ENCODE data around the gene CSNK1G2. TPM values are rescaled to one million over a fixed set of nuclear protein-coding genes. Genes with fewer than 3 reads are reported as not detected.

CSNK1G2 gene
- total RNA-seq, 1 experiment from 2014 or later = 100.0 TPM

DNA sequence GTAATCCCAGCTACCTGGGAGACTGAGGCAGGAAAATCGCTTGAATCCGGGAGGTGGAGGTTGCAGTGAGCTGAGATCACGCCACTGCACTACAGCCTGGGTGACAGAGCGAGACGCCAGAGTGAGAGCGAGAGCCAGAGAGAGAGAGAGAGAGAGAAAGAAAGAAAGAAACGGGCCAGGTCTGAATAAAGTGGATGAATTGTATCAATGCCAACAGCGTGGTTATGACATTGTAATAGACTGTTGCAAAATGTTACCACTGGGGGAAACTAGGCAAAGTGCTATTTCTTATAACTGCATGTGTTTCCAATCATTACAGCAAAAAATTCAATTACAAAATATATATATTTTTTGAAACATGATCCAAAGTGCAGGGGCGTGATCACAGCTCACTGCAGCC, 86.4 kb downstream of the CSNK1G2 start:
- Histone ChIP-seq H4K91ac (ENCODE audit: insufficient read length, low read depth, low read length) (no peak overlapping the region), H4K5ac (ENCODE audit: insufficient read length, low read depth, low read length) (no peak overlapping the region), H2BK20ac (ENCODE audit: low read depth, low read length, poor library complexity, severe bottlenecking) (no peak overlapping the region), H2BK5ac (ENCODE audit: insufficient read length, low read length) (no peak overlapping the region), H3K27me3 (ENCODE audit: insufficient read depth, low read length) (no peaks in the 10 kb centered on the region), H3K14ac (ENCODE audit: insufficient read depth, low read length) (no peak overlapping the region), H3K4me1 (ENCODE audit: insufficient read depth, low read length) (no peaks in the 10 kb centered on the region; the same call in 1 of the 2 replicates), H2BK120ac (ENCODE audit: low read depth, low read length, poor library complexity, severe bottlenecking) (no peak overlapping the region), H2BK15ac (ENCODE audit: low read depth, low read length) (no peak overlapping the region), H3K23me2 (ENCODE audit: insufficient read length, low read depth, low read length, poor library complexity, severe bottlenecking) (no peaks in the 10 kb centered on the region), H2AFZ (ENCODE audit: low read length) (no peak overlapping the region), H3K23ac (ENCODE audit: insufficient read length, low read depth, low read length) (no peak overlapping the region), H3T11ph (ENCODE audit: low read length) (no peak overlapping the region), H3K79me2 (ENCODE audit: insufficient read depth, low read length) (no peaks in the 10 kb centered on the region), H2BK12ac (ENCODE audit: insufficient read length, low read depth, low read length) (no peak overlapping the region), H3K9me3 (ENCODE audit: control insufficient read depth, low read depth, low read length) (no peaks in the 10 kb centered on the region), H2AK5ac (ENCODE audit: insufficient read length, low read length) (no peak overlapping the region), H3K4ac (ENCODE audit: low read depth, low read length) (no peak overlapping the region), H3K9ac (ENCODE audit: extremely low read depth, insufficient read length, low read length) (no peak overlapping the region), H3K56ac (ENCODE audit: insufficient read length, low read depth, low read length) (no peak overlapping the region), H3K79me1 (ENCODE audit: insufficient read depth, low read depth, low read length, poor library complexity, severe bottlenecking) (no peaks in the 10 kb centered on the region), H3K27ac (ENCODE audit: insufficient read length, low read depth, low read length) (no peak overlapping the region), H3K18ac (ENCODE audit: insufficient read length, low read depth, low read length) (no peak overlapping the region), H4K20me1 (ENCODE audit: control insufficient read depth, insufficient read depth, insufficient read length) (no peaks in the 10 kb centered on the region), H3K4me2 (ENCODE audit: insufficient read depth, insufficient read length, low read length) (no peak overlapping the region), H4K8ac (replicated peaks; ENCODE audit: insufficient read length, low read depth, low read length) (no peak overlapping the region)
- no CpG with 5 or more reads among the region's 9 CpGs for WGBS (ENCODE audit: extremely low coverage, insufficient read length, low lambda C conversion rate)
- Mint-ChIP-seq H3K36me3 (ENCODE audit: insufficient read depth in 1 of 3, low read depth in 3 of 3) (peaks cover 0 to 5% (median 4%) of the 10 kb centered on the region in 3 experiments; a peak in 6 of 7 replicates), H3K4me1 (peaks cover 6 to 16% of the 10 kb centered on the region in 2 experiments), H3K27me3 (ENCODE audit: low read depth) (peaks cover 11% of the 10 kb centered on the region), H3K9me3 (peaks cover 9 to 16% of the 10 kb centered on the region in 2 experiments), H3K4me3 (no peak overlapping the region), H3K27ac (peak overlapping the region in 1 of 3 experiments; percentile 45; a peak in 1 of 7 replicates)
- TF ChIP-seq, protein P1, sequence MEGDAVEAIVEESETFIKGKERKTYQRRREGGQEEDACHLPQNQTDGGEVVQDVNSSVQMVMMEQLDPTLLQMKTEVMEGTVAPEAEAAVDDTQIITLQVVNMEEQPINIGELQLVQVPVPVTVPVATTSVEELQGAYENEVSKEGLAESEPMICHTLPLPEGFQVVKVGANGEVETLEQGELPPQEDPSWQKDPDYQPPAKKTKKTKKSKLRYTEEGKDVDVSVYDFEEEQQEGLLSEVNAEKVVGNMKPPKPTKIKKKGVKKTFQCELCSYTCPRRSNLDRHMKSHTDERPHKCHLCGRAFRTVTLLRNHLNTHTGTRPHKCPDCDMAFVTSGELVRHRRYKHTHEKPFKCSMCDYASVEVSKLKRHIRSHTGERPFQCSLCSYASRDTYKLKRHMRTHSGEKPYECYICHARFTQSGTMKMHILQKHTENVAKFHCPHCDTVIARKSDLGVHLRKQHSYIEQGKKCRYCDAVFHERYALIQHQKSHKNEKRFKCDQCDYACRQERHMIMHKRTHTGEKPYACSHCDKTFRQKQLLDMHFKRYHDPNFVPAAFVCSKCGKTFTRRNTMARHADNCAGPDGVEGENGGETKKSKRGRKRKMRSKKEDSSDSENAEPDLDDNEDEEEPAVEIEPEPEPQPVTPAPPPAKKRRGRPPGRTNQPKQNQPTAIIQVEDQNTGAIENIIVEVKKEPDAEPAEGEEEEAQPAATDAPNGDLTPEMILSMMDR (conservative IDR thresholded peaks at IDR 0.05) = no peak
- DNase-seq = no peak

Other genes starting within 250 kb of the CSNK1G2 start
- gene ONECUT3, start 187.7 kb upstream of the CSNK1G2 start, total RNA-seq (2021) = 0.04 and 0.07 TPM in 2 replicates
- 8.7 and 9.6 TPM in 2 replicates for gene ATP8B3, start 128.9 kb upstream of the CSNK1G2 start, total RNA-seq (2021)
- 45.6 and 56.8 TPM in 2 replicates for gene REXO1, start 92.7 kb upstream of the CSNK1G2 start, total RNA-seq (2021)
- 66.5 and 66.8 TPM in 2 replicates for gene KLF16, start 77.6 kb upstream of the CSNK1G2 start, total RNA-seq (2021)
- 47.5 and 50.3 TPM in 2 replicates for gene ABHD17A, start 55.7 kb upstream of the CSNK1G2 start, total RNA-seq (2021)
- gene ADAT3, start 35.8 kb upstream of the CSNK1G2 start, total RNA-seq (2021) = 12.2 and 12.9 TPM in 2 replicates
- 65.0 and 69.0 TPM in 2 replicates for gene SCAMP4, start 35.8 kb upstream of the CSNK1G2 start, total RNA-seq (2021)
- gene BTBD2, start 74.5 kb downstream of the CSNK1G2 start, total RNA-seq (2021) = 110 and 113 TPM in 2 replicates
- 153 and 154 TPM in 2 replicates for gene MKNK2, start 110.1 kb downstream of the CSNK1G2 start, total RNA-seq (2021)
- 11.5 and 13.3 TPM in 2 replicates for gene MOB3A, start 155.2 kb downstream of the CSNK1G2 start, total RNA-seq (2021)
- gene IZUMO4, start 155.7 kb downstream of the CSNK1G2 start, total RNA-seq (2021) = 2.1 and 3.0 TPM in 2 replicates
- 142 and 147 TPM in 2 replicates for gene AP3D1, start 210.4 kb downstream of the CSNK1G2 start, total RNA-seq (2021)
- 78.5 and 81.6 TPM in 2 replicates for gene DOT1L, start 222.8 kb downstream of the CSNK1G2 start, total RNA-seq (2021)